Measurements from ENCODE around the gene ACOT7.

DNA sequence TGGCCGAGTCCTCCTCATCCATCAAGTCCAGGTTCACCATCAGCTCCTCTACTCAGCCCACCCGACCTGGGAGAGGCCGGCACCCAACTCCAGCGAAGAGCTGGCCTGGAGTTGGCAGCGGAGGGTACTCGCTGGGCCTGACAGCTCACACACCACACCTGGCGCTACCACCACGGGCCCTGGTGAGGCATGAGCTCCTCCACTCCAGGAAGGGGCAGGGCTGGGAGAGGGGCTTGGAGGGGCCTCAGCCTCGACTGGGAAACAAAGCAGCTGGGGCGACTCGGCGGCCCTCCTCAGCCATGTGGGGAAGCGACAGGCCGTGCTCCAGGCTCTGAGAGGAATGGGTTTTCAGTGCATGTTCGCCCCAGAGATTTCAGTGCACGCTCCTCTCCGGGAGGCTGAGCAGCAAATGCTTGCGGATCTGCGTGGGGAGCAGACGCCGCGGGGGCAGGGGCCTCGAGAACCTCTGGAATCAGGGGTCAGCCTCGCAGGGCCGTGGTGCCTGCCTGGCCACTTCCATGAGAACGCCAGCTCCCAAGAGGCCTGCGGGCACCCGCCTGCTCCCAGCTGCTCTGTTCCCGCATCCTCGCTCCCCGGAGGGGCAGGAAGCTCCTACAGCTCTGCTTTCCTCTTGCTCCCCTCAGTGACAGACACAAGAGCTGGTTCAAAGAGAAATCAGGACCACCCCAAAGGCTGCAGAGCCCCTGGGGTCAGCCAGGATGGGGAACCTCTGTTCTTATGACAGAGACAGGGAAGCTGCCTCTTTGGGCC, 113.8 kb downstream of the ACOT7 start:
- TF ChIP-seq, protein P1, sequence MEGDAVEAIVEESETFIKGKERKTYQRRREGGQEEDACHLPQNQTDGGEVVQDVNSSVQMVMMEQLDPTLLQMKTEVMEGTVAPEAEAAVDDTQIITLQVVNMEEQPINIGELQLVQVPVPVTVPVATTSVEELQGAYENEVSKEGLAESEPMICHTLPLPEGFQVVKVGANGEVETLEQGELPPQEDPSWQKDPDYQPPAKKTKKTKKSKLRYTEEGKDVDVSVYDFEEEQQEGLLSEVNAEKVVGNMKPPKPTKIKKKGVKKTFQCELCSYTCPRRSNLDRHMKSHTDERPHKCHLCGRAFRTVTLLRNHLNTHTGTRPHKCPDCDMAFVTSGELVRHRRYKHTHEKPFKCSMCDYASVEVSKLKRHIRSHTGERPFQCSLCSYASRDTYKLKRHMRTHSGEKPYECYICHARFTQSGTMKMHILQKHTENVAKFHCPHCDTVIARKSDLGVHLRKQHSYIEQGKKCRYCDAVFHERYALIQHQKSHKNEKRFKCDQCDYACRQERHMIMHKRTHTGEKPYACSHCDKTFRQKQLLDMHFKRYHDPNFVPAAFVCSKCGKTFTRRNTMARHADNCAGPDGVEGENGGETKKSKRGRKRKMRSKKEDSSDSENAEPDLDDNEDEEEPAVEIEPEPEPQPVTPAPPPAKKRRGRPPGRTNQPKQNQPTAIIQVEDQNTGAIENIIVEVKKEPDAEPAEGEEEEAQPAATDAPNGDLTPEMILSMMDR (IDR thresholded peaks at IDR 0.05): no peak
- TF ChIP-seq EZH2 (IDR thresholded peaks at IDR 0.05; ENCODE audit: borderline replicate concordance, insufficient read depth, low read depth, low read length, poor library complexity, severe bottlenecking): no peak
